IPS DF 6.9 (cell line): ENCODE measurements around the gene POTED.
"Not testable (repeated sequence)": the region's sequence is repeated elsewhere in the genome, so short reads cannot be mapped to it uniquely, and the experiment has no call there.

Experiments used
- DNase-seq: peaks from one replicate; pipeline ENCODE4 v3.0.0-alpha.2; 2013; ENCODE audit warnings: low read depth, low spot score
- H3K27ac ChIP-seq: one replicate; pipeline ENCODE4 v1.5.1; 2013; ENCODE audit warnings: low read length, control low read depth
- H3K27me3 ChIP-seq: 2 replicates; pipeline ENCODE4 v1.6.1; 2013; ENCODE audit warnings: mild to moderate bottlenecking, low read length; ENCODE audit not compliant: control insufficient read depth, insufficient read depth
- H3K36me3 ChIP-seq: 2 replicates; pipeline ENCODE4 v1.6.1; 2013; ENCODE audit warnings: low read length; ENCODE audit not compliant: control insufficient read depth, insufficient read depth
- H3K4me1 ChIP-seq: 2 replicates; pipeline ENCODE4 v1.6.1; 2013; ENCODE audit warnings: low read length; ENCODE audit not compliant: control insufficient read depth, insufficient read depth
- H3K4me3 ChIP-seq: 2 replicates; pipeline ENCODE4 v1.5.1; 2013; ENCODE audit warnings: mild to moderate bottlenecking, low read length
- H3K9me3 ChIP-seq: 2 replicates; pipeline ENCODE4 v1.6.1; 2013; ENCODE audit warnings: low read length, inconsistent platforms; ENCODE audit not compliant: control insufficient read depth, insufficient read depth
- WGBS: extraction: QIAGEN DNeasy Blood & Tissue Kit; methylation state at CpG from one replicate; pipeline ENCODE4 v1.1.7; 2013; ENCODE audit warnings: mixed read lengths, missing lambda C conversion rate; ENCODE audit not compliant: insufficient read length, insufficient coverage; 5-methylcytosine and 5-hydroxymethylcytosine counted together

POTED gene

GRCh38 chr21:13609477-13609876, at the start of gene POTED:
POTED (plus strand) TSS chr21:13609777; CDS start chr21:13610229, 452 bp downstream.
- not testable (repeated sequence) for H3K27ac ChIP-seq, H3K4me3 ChIP-seq, DNase-seq, H3K9me3 ChIP-seq, H3K36me3 ChIP-seq, H3K27me3 ChIP-seq, H3K4me1 ChIP-seq
- WGBS, result no CpG with 5 or more reads among the region's 42 CpGs

GRCh38 chr21:13650101-13650500, 40.5 kb downstream of the POTED start:
- H3K4me1 ChIP-seq, H3K4me3 ChIP-seq, DNase-seq, H3K27me3 ChIP-seq, H3K36me3 ChIP-seq, H3K9me3 ChIP-seq, H3K27ac ChIP-seq: not testable (repeated sequence)
- WGBS, result no CpG with 5 or more reads among the region's 5 CpGs

GRCh38 chr21:13651746-13652145, 42.2 kb downstream of the POTED start:
- not testable (repeated sequence) for H3K27me3 ChIP-seq, H3K4me3 ChIP-seq

More at GRCh38 chr21:13651746-13652145, 42.2 kb downstream of the POTED start:
- WGBS, result no CpG with 5 or more reads among the region's 6 CpGs
- not testable (repeated sequence) for H3K27ac ChIP-seq, H3K4me1 ChIP-seq, H3K36me3 ChIP-seq, DNase-seq, H3K9me3 ChIP-seq
